NOMO-1 treated with dmso at 0.1 percent for 144 hours (cell line): ENCODE results near the gene DLGAP1.

ENCODE experiments used
- DNase-seq: peaks from one replicate; lab custom pipeline; 2025; ENCODE audit not compliant: unreplicated experiment; lab: John Stamatoyannopoulos, UW

Gene DLGAP1

GRCh38 chr18:3449512-3450011 lies 1005.5 kb downstream of the DLGAP1 start:
- DNase-seq, result no peak

- peak; percentile 87 for DNase-seq
Measured at GRCh38 chr18:3448838-3449511, 1006.1 kb downstream of the DLGAP1 start.

- DNase-seq, result peak; percentile 96
Measured at GRCh38 chr18:3447895-3448837, 1006.9 kb downstream of the DLGAP1 start.

- DNase-seq, result no peak
Measured at GRCh38 chr18:3447068-3447894, 1007.8 kb downstream of the DLGAP1 start.
